HG03196 (cell line): ENCODE results near the gene STPG1.

Experiments used
- ATAC-seq: cut with Tn5 transposase; IDR thresholded peaks from one replicate; pipeline ENCODE4 v1.9.1; 2021; ENCODE audit not compliant: unreplicated experiment

Gene STPG1

GRCh38 chr1:24393892-24394291, 19.7 kb downstream of the STPG1 start:
- no peak for ATAC-seq

GRCh38 chr1:24392982-24393650, 20.5 kb downstream of the STPG1 start:
- no peak for ATAC-seq

DNA sequence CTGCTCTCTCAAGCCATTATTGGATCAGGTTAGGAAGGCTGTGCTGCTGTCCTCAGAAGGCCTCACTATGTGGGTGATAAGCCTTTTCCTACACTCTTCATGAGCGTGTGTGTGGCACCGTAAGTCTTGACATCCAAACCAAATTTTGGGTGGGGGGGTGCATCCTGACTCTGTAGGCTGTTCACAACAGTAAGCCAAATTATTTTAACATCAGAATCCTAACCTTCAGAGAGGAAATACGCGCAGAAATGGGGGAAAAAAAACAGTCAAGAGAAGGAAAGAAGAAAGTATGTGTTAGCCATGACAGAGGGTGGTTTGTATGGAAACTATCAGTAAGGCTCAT, 21.0 kb downstream of the STPG1 start:
- ATAC-seq = no peak

DNA sequence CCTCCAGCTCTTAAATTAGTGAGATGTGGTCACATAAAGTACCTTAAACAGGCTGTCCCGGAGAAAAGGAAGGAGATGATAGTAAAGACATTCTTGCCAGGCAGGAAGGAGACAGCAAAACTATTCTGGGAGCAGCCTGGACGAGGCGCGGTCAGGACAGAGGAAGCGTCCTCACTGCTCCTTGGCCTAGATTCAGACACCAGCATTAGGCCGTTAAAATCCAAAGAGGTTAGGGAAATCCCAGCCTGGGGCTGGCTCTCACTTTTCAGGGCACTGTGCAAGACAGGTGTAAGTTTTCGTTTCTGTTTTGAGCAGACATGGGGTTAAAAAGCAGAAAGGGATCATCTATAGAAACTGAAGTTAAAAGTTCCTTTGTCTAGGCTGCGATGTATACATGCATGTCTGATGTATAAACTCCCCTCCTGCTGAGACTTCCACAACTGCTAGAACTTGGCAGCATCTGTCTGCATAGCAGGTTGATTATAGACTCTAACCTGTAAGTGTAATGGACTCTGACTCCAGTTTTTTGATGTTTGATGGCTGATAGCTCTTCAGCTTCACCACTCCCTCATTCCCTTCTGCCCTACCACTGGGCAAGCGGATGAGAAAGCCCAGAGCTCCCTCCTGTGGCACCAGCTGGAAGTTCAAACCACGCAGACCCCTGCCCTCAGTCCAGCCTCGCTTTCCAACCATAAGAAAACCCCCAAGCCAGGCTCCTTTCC, 21.5 kb downstream of the STPG1 start:
- peak; percentile 59 for ATAC-seq

GRCh38 chr1:24390924-24391782, 22.4 kb downstream of the STPG1 start:
- ATAC-seq = peak; percentile 54

GRCh38 chr1:24389231-24389678, 24.3 kb downstream of the STPG1 start:
- ATAC-seq = no peak

GRCh38 chr1:24388331-24388885, 25.2 kb downstream of the STPG1 start:
- ATAC-seq = no peak

GRCh38 chr1:24387636-24388175, 25.9 kb downstream of the STPG1 start:
- ATAC-seq = no peak

DNA sequence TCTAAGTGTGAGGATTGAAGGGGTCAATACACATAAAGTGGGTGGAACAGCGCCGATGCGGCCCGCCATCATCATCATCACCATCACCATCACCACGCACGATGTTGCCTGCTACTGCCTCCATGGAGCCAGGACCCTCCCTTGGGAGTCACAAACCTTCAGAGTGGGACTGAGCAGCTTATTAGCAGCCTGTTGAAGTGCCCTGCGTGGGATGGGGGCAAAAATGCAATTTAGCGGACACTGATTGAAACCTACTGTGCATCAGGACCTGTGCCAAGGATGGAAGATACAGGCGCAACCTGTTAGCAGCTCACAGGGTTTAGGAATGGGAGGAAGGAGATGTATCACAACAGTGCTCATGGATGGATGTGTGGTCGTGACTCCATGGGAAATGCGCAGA, 26.7 kb downstream of the STPG1 start:
- no peak for ATAC-seq

DNA sequence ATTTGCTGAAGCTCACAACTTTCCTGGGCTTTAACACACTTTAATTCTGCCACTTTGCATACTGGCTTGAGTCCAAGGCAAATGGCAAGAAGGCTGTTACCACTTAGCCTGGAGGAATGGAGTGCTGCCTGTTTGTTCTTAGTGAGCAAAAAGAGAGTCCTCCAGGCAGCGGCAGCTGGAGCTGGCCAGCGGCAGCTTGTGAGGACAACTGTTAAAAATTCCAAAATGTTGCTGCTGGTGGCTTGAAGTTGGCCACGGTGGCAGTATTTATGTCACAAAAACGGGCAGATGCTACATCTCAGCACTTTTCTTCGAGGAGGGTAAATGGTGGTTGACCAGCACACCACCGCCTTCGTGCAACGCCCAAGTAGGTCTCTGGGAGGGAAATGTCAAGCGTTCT, 27.3 kb downstream of the STPG1 start:
- ATAC-seq = no peak

GRCh38 chr1:24385160-24385940, 28.2 kb downstream of the STPG1 start:
- no peak for ATAC-seq

- ATAC-seq = peak; percentile 49
Observed at GRCh38 chr1:24384251-24385090, 29.1 kb downstream of the STPG1 start.

DNA sequence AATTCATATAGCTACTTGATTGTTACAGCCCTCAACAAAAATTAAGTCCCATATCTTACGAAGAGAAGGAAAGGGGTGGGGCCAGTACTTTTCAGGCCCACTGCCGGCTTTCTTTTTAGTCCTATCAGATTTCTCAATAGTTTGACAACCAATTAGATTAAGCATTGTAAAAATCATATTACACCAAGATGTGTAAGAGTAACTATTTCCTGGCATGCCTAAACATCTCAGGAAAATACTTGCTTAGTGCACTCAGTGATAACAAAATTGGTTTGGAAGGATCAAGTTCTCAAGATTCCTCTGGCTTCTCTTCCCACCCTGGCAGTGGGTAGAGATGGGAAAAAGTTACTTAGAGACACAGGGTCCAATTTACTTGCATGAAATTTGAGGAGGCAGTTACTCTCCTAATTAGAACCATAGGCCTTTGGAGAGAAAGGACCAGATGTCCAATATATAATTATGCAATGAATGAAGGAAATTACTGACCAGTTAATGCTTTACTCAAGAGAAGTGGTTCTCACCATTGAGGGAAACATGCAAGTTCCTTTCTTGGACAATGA, 30.1 kb downstream of the STPG1 start:
- ATAC-seq = no peak

DNA sequence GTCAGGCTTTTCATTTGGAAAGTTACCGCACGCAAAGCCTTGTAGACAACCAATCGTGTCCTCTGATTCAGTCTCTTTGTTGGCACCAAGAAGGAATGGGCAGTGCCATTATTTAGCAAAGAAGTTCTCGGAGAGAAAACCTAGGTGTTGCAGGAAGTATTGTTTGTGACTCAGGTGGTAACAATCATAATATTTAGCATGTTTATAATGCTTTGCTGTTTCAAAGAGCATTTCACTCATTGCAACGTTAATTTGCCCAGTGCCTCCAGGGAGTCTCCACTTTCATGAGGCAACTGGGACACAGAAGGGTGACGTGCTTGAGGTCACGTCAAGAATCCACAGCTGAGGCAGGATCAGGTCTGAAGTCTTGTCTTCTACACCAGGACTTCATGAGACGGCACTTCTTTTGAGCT, 31.4 kb downstream of the STPG1 start:
- ATAC-seq = no peak

- ATAC-seq = no peak
Observed at GRCh38 chr1:24381256-24381655, 32.3 kb downstream of the STPG1 start.

GRCh38 chr1:24380508-24380907, 33.1 kb downstream of the STPG1 start:
- ATAC-seq = no peak

GRCh38 chr1:24379733-24380315, 33.8 kb downstream of the STPG1 start:
- ATAC-seq = no peak

GRCh38 chr1:24374891-24375786, 38.4 kb downstream of the STPG1 start:
- no peak for ATAC-seq
